Adrenal gland (tissue), 5 donors: ENCODE results near the gene OR8H2.

Experiments used
- CTCF ChIP-seq, 6 experiments: fragments of 450-650 bp in 4 of 6; fragments of 200-600 bp in 2 of 6; sonication (generic) in 1 of 6; IDR thresholded peaks; 1 replicate in 5 of 6; 2 replicates in 1 of 6; pipeline versions ENCODE4 v1.5.1 to v1.8.0; 2016 to 2021; ENCODE audit warnings: antibody characterized with exemption in 6 of 6, mild to moderate bottlenecking in 2 of 6, moderate library complexity in 1 of 6
- POLR2A ChIP-seq, 2 donors: fragments of 450-650 bp; IDR thresholded peaks; one replicate each; pipeline ENCODE4 v1.6.1; 2017; ENCODE audit warnings: antibody characterized with exemption in 2 of 2, mild to moderate bottlenecking in 2 of 2, moderate library complexity in 1 of 2
- donor health status: DM: no; HTN: no; CAD: no.

GRCh38 chr11:56066980-56067379 is 36.5 kb upstream of the OR8H2 start:
- no peak for TF ChIP-seq CTCF (IDR thresholded peaks at IDR 0.05)
- no peak for TF ChIP-seq POLR2A (IDR thresholded peaks at IDR 0.05)
